Cardiac fibroblast (primary cell): ENCODE results near the gene CNTNAP5.

Source experiments
- DNase-seq, 2 donors: peaks; one replicate each; pipeline versions ENCODE4 v3.0.0 to v3.0.0-alpha.2; 2010; ENCODE audit warnings: low read depth in 2 of 2
- H3K4me3 ChIP-seq, 2 donors: replicated peaks in 1 of 2; 1 replicate in 1 of 2; 2 replicates in 1 of 2; pipeline ENCODE4 v1.5.1; 2011; ENCODE audit warnings: low read depth in 2 of 2, low read length in 2 of 2, mild to moderate bottlenecking in 2 of 2, moderate library complexity in 1 of 2
- CTCF ChIP-seq: IDR thresholded peaks from one replicate; pipeline ENCODE4 v1.5.1; 2011; ENCODE audit warnings: low read depth, mild to moderate bottlenecking, low read length, inconsistent platforms

CNTNAP5 gene

GRCh38 chr2:124325667-124326440, 300.8 kb downstream of the CNTNAP5 start:
- peak; percentile 10 for DNase-seq
- TF ChIP-seq CTCF: peak; percentile 39

GRCh38 chr2:124327303-124327702, 302.2 kb downstream of the CNTNAP5 start:
- TF ChIP-seq CTCF: no peak
- DNase-seq: no peak
- H3K4me3 ChIP-seq: no peak overlapping the region

More at GRCh38 chr2:124325667-124326440, 300.8 kb downstream of the CNTNAP5 start:
- no peak overlapping the region for H3K4me3 ChIP-seq

GRCh38 chr2:124328397-124328796, 303.3 kb downstream of the CNTNAP5 start:
- DNase-seq: no peak
- no peak for TF ChIP-seq CTCF
- no peak overlapping the region for H3K4me3 ChIP-seq

- no peak for TF ChIP-seq CTCF
- DNase-seq: no peak
- no peak overlapping the region for H3K4me3 ChIP-seq
Observed at GRCh38 chr2:124333784-124334183, 308.7 kb downstream of the CNTNAP5 start.

- TF ChIP-seq CTCF: no peak
- H3K4me3 ChIP-seq: no peak overlapping the region
- DNase-seq: no peak
Observed at GRCh38 chr2:124335058-124335457, 310.0 kb downstream of the CNTNAP5 start.

GRCh38 chr2:124339709-124340108, 314.6 kb downstream of the CNTNAP5 start:
- TF ChIP-seq CTCF: no peak
- no peak overlapping the region for H3K4me3 ChIP-seq
- peak; percentile 25 to 38 for DNase-seq
